ENCODE measurements around the gene GPC3.
"Not testable (repeated sequence)": the region's sequence is repeated elsewhere in the genome, so short reads cannot be mapped to it uniquely, and the experiment has no call there.

The GPC3 gene

GRCh38 chrX:133771086-133771646 is 214.2 kb downstream of the GPC3 start:
- TF ChIP-seq CTBP1 (IDR thresholded peaks at IDR 0.05; ENCODE audit: borderline replicate concordance) (no peak), TARDBP (IDR thresholded peaks at IDR 0.05) (no peak), HDGF (IDR thresholded peaks at IDR 0.05; ENCODE audit: borderline replicate concordance) (no peak), BHLHE40 (IDR thresholded peaks at IDR 0.05; ENCODE audit: borderline replicate concordance) (no peak), SP1 (IDR thresholded peaks at IDR 0.05) (no peak), ARNT (IDR thresholded peaks at IDR 0.05) (no peak), FOXM1 (IDR thresholded peaks at IDR 0.05; ENCODE audit: borderline replicate concordance) (no peak), SUZ12 (IDR thresholded peaks at IDR 0.05) (no peak), ELF4 (IDR thresholded peaks at IDR 0.05) (no peak), ZNF384 (IDR thresholded peaks at IDR 0.05) (no peak)
- ChIA-PET CTCF (no interaction called here), POLR2A (no interaction called here)
- DNase-seq (ENCODE audit: extremely low spot score), result no peak

- POLR2A ChIA-PET; CTCF ChIA-PET; DNase-seq (ENCODE audit: extremely low spot score): not testable (repeated sequence)
Measured at GRCh38 chrX:133762976-133763548, 222.3 kb downstream of the GPC3 start.

- no peak for DNase-seq (ENCODE audit: extremely low spot score)
- TF ChIP-seq HDGF (IDR thresholded peaks at IDR 0.05; ENCODE audit: borderline replicate concordance) (no peak), ELF4 (IDR thresholded peaks at IDR 0.05) (no peak), SP1 (IDR thresholded peaks at IDR 0.05) (no peak), ARNT (IDR thresholded peaks at IDR 0.05) (no peak), FOXK2 (IDR thresholded peaks at IDR 0.05) (no peak), L3MBTL2 (conservative IDR thresholded peaks at IDR 0.05) (no peak), BHLHE40 (IDR thresholded peaks at IDR 0.05; ENCODE audit: borderline replicate concordance) (no peak), CTBP1 (IDR thresholded peaks at IDR 0.05; ENCODE audit: borderline replicate concordance) (no peak), SUZ12 (IDR thresholded peaks at IDR 0.05) (no peak), LEF1 (IDR thresholded peaks at IDR 0.05; ENCODE audit: borderline replicate concordance) (no peak), FOXA1 (IDR thresholded peaks at IDR 0.05) (no peak)
- TF ChIP-seq, protein P1, sequence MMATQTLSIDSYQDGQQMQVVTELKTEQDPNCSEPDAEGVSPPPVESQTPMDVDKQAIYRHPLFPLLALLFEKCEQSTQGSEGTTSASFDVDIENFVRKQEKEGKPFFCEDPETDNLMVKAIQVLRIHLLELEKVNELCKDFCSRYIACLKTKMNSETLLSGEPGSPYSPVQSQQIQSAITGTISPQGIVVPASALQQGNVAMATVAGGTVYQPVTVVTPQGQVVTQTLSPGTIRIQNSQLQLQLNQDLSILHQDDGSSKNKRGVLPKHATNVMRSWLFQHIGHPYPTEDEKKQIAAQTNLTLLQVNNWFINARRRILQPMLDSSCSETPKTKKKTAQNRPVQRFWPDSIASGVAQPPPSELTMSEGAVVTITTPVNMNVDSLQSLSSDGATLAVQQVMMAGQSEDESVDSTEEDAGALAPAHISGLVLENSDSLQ (IDR thresholded peaks at IDR 0.05), result no peak
- POLR2A ChIA-PET, result no interaction called here
- CTCF ChIA-PET, result no interaction called here
Measured at GRCh38 chrX:133754657-133755056, 230.7 kb downstream of the GPC3 start.

- DNase-seq (ENCODE audit: extremely low spot score), result no peak
- no peak for TF ChIP-seq CTBP1 (IDR thresholded peaks at IDR 0.05; ENCODE audit: borderline replicate concordance)
- POLR2A ChIA-PET, result no interaction called here
- CTCF ChIA-PET, result no interaction called here
Measured at GRCh38 chrX:133749951-133750350, 235.4 kb downstream of the GPC3 start.

DNA sequence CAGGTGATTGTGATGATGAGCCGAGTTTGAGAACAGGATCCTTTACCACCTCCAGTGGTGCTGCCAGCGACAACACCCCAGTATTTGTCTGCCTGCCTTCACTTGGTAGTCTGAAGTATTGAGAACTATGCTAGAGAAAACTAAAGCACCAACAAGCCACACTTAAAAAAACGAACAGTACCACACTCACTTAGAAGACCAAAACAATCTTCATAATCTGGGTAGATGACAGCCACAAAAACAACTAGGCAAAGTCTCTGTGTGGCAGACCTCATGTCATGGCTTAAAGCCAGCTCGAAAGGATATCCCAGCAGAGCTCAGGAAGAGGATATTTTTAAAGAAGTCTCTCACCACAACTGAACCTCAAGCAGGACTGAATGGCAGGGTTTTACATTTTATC is 236.0 kb downstream of the GPC3 start:
- no peak for DNase-seq (ENCODE audit: extremely low spot score)
- ChIA-PET CTCF (no interaction called here), POLR2A (no interaction called here)
- no peak for TF ChIP-seq ZNF384 (IDR thresholded peaks at IDR 0.05)
- no peak for TF ChIP-seq SUZ12 (IDR thresholded peaks at IDR 0.05)
- no peak for TF ChIP-seq FOXM1 (IDR thresholded peaks at IDR 0.05; ENCODE audit: borderline replicate concordance)
- no peak for TF ChIP-seq ELF4 (IDR thresholded peaks at IDR 0.05)
- no peak for TF ChIP-seq FOXK2 (IDR thresholded peaks at IDR 0.05)
- no peak for TF ChIP-seq HDGF (IDR thresholded peaks at IDR 0.05; ENCODE audit: borderline replicate concordance)
- no peak for TF ChIP-seq ARNT (IDR thresholded peaks at IDR 0.05)
- TF ChIP-seq L3MBTL2 (conservative IDR thresholded peaks at IDR 0.05), result no peak
- no peak for TF ChIP-seq SP1 (IDR thresholded peaks at IDR 0.05)
- TF ChIP-seq FOXA1 (IDR thresholded peaks at IDR 0.05), result no peak
- no peak for TF ChIP-seq TARDBP (IDR thresholded peaks at IDR 0.05)
- TF ChIP-seq NFRKB (IDR thresholded peaks at IDR 0.05), result no peak
- TF ChIP-seq BHLHE40 (IDR thresholded peaks at IDR 0.05; ENCODE audit: borderline replicate concordance), result no peak
- no peak for TF ChIP-seq LEF1 (IDR thresholded peaks at IDR 0.05; ENCODE audit: borderline replicate concordance)
- TF ChIP-seq, protein P1 (IDR thresholded peaks at IDR 0.05), result no peak
- no peak for TF ChIP-seq CTBP1 (IDR thresholded peaks at IDR 0.05; ENCODE audit: borderline replicate concordance)

DNA sequence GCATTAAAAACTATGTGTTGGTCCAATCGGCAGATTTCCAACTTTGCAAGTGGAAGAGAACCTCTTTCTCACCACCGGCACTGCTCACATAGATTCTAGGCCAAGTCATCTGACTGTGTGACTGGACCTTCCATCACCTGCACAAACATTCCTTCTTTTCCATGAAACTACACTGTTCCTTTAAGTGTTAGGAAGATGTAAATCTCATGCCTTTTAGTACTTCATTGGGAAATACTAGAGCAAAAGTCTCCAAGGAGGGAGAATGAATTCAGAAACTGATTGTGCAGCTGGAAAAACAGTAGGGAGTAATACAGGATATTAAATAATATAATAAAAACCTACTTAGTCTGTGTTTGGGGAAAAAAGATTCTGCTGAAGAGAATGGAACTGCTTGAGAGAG is 238.2 kb downstream of the GPC3 start:
- no peak for DNase-seq (ENCODE audit: extremely low spot score)
- POLR2A ChIA-PET, result no interaction called here
- TF ChIP-seq NFRKB (IDR thresholded peaks at IDR 0.05) (no peak), HDGF (IDR thresholded peaks at IDR 0.05; ENCODE audit: borderline replicate concordance) (no peak), LEF1 (IDR thresholded peaks at IDR 0.05; ENCODE audit: borderline replicate concordance) (no peak), SP1 (IDR thresholded peaks at IDR 0.05) (no peak), BHLHE40 (IDR thresholded peaks at IDR 0.05; ENCODE audit: borderline replicate concordance) (no peak), SUZ12 (IDR thresholded peaks at IDR 0.05) (no peak), CTBP1 (IDR thresholded peaks at IDR 0.05; ENCODE audit: borderline replicate concordance) (no peak), ARNT (IDR thresholded peaks at IDR 0.05) (no peak), FOXM1 (IDR thresholded peaks at IDR 0.05; ENCODE audit: borderline replicate concordance) (no peak), L3MBTL2 (conservative IDR thresholded peaks at IDR 0.05) (no peak), ELF4 (IDR thresholded peaks at IDR 0.05) (no peak), ZNF384 (IDR thresholded peaks at IDR 0.05) (no peak), TARDBP (IDR thresholded peaks at IDR 0.05) (no peak), FOXA1 (IDR thresholded peaks at IDR 0.05) (no peak), FOXK2 (IDR thresholded peaks at IDR 0.05) (no peak)
- TF ChIP-seq, protein P1 (IDR thresholded peaks at IDR 0.05), result no peak
- CTCF ChIA-PET, result no interaction called here

All from HEK293T (cell line).